Spinal cord (tissue), 10 donors: ENCODE results near the gene TMEM51. TPM values are rescaled to one million over a fixed set of nuclear protein-coding genes. Genes with fewer than 3 reads are reported as not detected.

Source experiments
- DNase-seq, 6 donors: peaks; one replicate each; pipeline versions ENCODE4 v3.0.0 to v3.0.0-alpha.2; 2013 to 2015; ENCODE audit warnings: low spot score in 6 of 6, low read depth in 4 of 6
- H3K27ac ChIP-seq: one replicate; pipeline ENCODE4 v1.5.1; 2013; ENCODE audit warnings: low read depth, low read length, control low read depth
- H3K27me3 ChIP-seq: one replicate; pipeline ENCODE4 v1.6.1; 2013; ENCODE audit warnings: low read length; ENCODE audit not compliant: control insufficient read depth, insufficient read depth
- H3K36me3 ChIP-seq: one replicate; pipeline ENCODE4 v1.6.1; 2013; ENCODE audit warnings: low read length; ENCODE audit not compliant: control insufficient read depth, insufficient read depth
- H3K4me1 ChIP-seq: one replicate; pipeline ENCODE4 v1.6.1; 2013; ENCODE audit warnings: low read length; ENCODE audit not compliant: control insufficient read depth, insufficient read depth
- H3K4me3 ChIP-seq: one replicate; pipeline ENCODE4 v1.5.1; 2013; ENCODE audit warnings: low read depth, low read length, control low read depth
- H3K9me3 ChIP-seq: one replicate; pipeline ENCODE4 v1.6.1; 2013; ENCODE audit warnings: low read length; ENCODE audit not compliant: control insufficient read depth, insufficient read depth
- WGBS: methylation state at CpG from one replicate; pipeline ENCODE4 v1.1.5; 2013; ENCODE audit warnings: missing lambda C conversion rate; ENCODE audit not compliant: insufficient coverage; 5-methylcytosine and 5-hydroxymethylcytosine counted together
- polyA plus RNA-seq, 2 donors: library from polyadenylated mRNA; unstranded; fragments of 120-200 nt; gene quantifications; one replicate each; pipeline ENCODE4 v1.2.1, GENCODE V29; 2013; ENCODE audit not compliant: insufficient read length in 2 of 2
- total RNA-seq, 2 donors: library from RNA; depleted of rRNA in 1 of 2; stranded (reverse); fragments of 120-200 nt in 1 of 2; fragments of >200 nt in 1 of 2; gene quantifications; one replicate each; pipeline versions ENCODE4 v1.2.3 to v1.2.4, GENCODE V29; 2013 to 2014
- donor health status: healthy.

Gene TMEM51
- total and polyA plus RNA-seq, 4 donors = 3.9 to 14.4 (median 12.1) TPM

- H3K27me3 ChIP-seq = no peaks in the 10 kb centered on the region
- peaks cover 14% of the 10 kb centered on the region for H3K4me1 ChIP-seq
- 76% methylated on average over 6 of the region's 8 CpGs for WGBS
- no peaks in the 10 kb centered on the region for H3K36me3 ChIP-seq
- H3K4me3 ChIP-seq = no peak overlapping the region
- no peak for DNase-seq
- H3K9me3 ChIP-seq = no peaks in the 10 kb centered on the region
- H3K27ac ChIP-seq = no peak overlapping the region
These were observed 27.5 kb downstream of the TMEM51 start for GRCh38 chr1:15180945-15181523.

- peaks cover 15% of the 10 kb centered on the region for H3K4me1 ChIP-seq
- DNase-seq = no peak
- no peaks in the 10 kb centered on the region for H3K36me3 ChIP-seq
- H3K9me3 ChIP-seq = no peaks in the 10 kb centered on the region
- no peak overlapping the region for H3K27ac ChIP-seq
- no peaks in the 10 kb centered on the region for H3K27me3 ChIP-seq
- H3K4me3 ChIP-seq = no peak overlapping the region
- WGBS = 76% methylated on average over 8 of the region's 10 CpGs
These were observed 28.0 kb downstream of the TMEM51 start for GRCh38 chr1:15181564-15181963.

GRCh38 chr1:15184436-15185241 is 31.1 kb downstream of the TMEM51 start:
- WGBS = 96% methylated on average over 5 of the region's 8 CpGs
- H3K4me1 ChIP-seq = peaks cover 36% of the 10 kb centered on the region
- H3K27me3 ChIP-seq = no peaks in the 10 kb centered on the region

DNA sequence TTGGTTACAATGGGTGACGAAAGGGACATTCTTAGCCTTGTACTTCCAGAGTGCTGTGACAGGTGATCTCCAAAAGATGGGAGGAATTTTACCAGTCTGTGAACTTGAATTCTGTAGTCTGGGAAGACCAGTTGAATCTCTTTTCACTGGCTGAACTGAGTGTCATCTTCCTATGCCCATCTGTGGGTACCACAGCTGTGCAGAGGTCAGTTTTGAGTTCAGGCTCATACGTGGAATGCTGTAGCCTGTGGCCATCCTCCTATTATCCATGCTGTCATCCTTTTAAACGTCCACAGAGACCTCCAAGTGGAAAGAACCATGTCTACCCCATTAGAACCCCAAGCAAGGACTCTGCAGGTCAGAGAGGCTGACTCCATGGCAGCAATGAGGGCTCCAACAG is 32.1 kb downstream of the TMEM51 start:
- no peak for DNase-seq
- H3K4me1 ChIP-seq = peaks cover 30% of the 10 kb centered on the region
- no peaks in the 10 kb centered on the region for H3K9me3 ChIP-seq
- no peaks in the 10 kb centered on the region for H3K27me3 ChIP-seq
- H3K36me3 ChIP-seq = no peaks in the 10 kb centered on the region
- no peak overlapping the region for H3K4me3 ChIP-seq
- 52% methylated on average over 3 of the region's 3 CpGs for WGBS
- H3K27ac ChIP-seq = no peak overlapping the region

More at GRCh38 chr1:15184436-15185241, 31.1 kb downstream of the TMEM51 start:
- Histone ChIP-seq H3K9me3 (no peaks in the 10 kb centered on the region), H3K4me3 (no peak overlapping the region), H3K27ac (no peak overlapping the region), H3K36me3 (no peaks in the 10 kb centered on the region)
- DNase-seq = no peak

DNA sequence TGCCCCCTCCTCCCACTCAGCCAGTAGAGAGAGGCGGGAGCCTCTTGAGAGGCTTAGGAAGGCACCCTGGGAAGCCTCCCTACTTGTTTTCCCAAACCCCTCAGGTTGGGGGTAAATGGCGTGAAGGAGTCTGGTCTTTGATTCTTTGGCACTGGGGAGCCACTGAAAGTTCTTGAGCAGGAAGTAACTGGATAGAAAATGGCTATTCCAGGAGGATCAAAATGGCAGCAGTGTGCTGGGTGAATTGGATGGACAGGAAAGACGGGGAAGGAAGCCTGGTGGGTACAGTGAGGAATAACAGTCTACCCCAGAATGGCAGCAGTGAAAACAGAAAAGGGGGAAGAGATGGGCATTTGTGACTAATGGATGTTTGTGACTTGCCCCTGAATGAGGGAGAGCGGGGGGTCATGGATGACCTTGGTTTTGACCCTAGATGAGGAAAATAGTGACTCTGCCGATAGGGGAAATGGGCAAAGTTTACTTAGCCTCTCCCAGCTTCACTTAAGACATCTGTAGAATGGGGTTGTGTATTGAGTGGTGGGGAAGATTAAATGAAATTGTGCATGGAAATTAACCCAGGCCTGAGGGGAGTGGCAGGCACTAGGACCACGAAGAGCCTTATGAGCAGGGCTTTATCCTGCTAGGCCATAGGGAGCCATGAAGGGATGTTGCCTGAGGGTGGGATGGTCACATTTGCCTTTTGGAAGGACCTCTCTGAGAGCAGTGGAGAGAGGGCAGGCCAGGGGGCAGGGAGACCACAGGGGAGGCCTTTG is 32.7 kb downstream of the TMEM51 start:
- WGBS = 79% methylated on average over 5 of the region's 6 CpGs
- no peak overlapping the region for H3K27ac ChIP-seq

DNA sequence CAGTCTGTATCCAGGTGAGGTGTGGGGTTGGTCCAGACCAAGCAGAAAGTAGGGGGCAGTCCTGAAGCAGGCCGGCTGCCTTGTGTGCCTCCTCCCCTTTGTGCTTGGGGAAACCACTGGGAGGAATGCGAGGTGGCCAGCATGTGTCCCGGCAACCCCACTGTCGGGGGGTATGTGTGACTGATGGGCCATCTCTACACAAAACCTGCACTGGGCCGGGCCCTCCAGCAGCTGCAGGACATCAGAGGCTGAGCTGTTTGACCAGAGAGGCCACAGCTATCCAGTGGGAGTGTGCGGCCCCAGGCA is 33.3 kb downstream of the TMEM51 start:
- WGBS = 22% methylated on average over 2 of the region's 6 CpGs

More for the DNA sequence above, 32.7 kb downstream of the TMEM51 start:
- no peaks in the 10 kb centered on the region for H3K36me3 ChIP-seq
- no peaks in the 10 kb centered on the region for H3K9me3 ChIP-seq
- H3K4me1 ChIP-seq = peaks cover 26% of the 10 kb centered on the region
- no peak for DNase-seq
- no peaks in the 10 kb centered on the region for H3K27me3 ChIP-seq
- no peak overlapping the region for H3K4me3 ChIP-seq

DNA sequence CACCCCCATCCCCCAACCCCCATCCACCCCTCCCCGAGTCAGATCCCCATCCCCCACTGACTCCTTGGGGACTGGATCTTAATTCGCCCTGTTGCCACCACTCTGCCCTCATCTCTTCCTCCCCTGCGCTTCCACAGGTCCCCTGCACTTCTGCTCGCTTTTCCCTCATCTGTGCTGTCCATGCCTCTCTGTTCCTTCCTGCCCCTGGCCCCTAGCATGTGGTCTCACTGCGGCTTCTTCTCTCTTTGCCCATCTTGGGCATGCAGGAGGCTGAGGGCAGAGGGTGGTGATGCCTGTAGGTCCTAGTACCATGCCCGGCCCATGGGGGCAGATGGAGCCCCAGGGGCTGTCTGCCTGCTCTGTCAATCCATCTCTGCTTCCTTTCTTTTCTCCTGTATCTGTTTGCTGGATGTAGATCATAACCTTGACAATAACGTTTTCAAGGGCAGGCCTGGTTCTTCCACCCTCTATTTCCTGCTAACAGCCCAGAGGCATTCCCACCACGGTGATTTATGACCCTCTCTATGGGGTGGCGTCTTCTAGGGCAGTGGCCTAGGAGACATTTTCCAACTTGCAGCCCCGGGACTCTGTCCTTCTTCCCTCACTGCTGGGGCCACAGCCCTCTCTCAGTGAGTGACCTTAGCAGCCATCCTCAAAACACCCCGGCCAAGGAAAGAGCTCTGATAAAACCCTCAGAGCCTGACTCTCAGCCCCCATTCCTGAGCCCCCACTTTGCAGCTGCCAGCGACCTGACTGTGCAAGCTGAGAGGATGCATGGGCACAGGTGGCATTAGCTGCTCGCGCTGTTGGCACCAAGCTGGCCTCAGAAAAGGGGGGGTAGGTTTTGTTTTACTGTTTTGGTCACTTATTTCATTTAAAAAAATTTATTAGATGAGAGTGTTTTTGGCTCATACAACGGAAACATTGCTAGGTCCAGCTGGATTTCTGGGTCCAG is 33.9 kb downstream of the TMEM51 start:
- peak in 1 of 6 donors; percentile 36 for DNase-seq
- WGBS = 37% methylated on average over 7 of the region's 15 CpGs
- Histone ChIP-seq H3K27me3 (no peaks in the 10 kb centered on the region), H3K9me3 (no peaks in the 10 kb centered on the region), H3K4me1 (peaks cover 29% of the 10 kb centered on the region), H3K27ac (no peak overlapping the region), H3K4me3 (no peak overlapping the region), H3K36me3 (no peaks in the 10 kb centered on the region)

More for the DNA sequence above, 33.3 kb downstream of the TMEM51 start:
- no peak overlapping the region for H3K27ac ChIP-seq
- no peaks in the 10 kb centered on the region for H3K9me3 ChIP-seq
- peaks cover 26% of the 10 kb centered on the region for H3K4me1 ChIP-seq
- no peak overlapping the region for H3K4me3 ChIP-seq
- no peaks in the 10 kb centered on the region for H3K36me3 ChIP-seq
- no peaks in the 10 kb centered on the region for H3K27me3 ChIP-seq
- peak in 1 of 6 donors; percentile 39 for DNase-seq

DNA sequence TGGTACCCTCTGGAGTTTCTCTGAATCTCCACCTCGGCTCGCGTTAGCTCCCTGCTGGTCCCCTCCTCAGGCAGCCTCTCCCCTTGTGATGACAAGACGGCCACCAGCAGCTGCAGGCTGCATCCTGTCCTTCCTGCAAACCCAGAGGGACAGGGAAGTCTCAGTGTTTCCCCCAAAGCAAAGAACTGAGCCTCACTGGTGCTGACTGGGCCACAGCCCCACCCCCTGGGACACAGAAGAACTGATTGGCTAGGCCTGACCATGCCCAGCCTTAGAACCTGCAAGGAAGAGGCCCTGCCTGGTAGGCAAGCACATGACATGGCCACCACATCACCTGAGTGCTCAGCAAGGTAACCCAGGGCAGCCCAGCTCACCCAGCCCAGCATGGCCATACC is 34.6 kb downstream of the TMEM51 start:
- H3K9me3 ChIP-seq = no peaks in the 10 kb centered on the region
- H3K27me3 ChIP-seq = no peaks in the 10 kb centered on the region
- H3K27ac ChIP-seq = peak overlapping the region; percentile 10
- no peak for DNase-seq
- peaks cover 36% of the 10 kb centered on the region for H3K4me1 ChIP-seq
- H3K36me3 ChIP-seq = no peaks in the 10 kb centered on the region
- H3K4me3 ChIP-seq = no peak overlapping the region
- WGBS = 48% methylated on average over 4 of the region's 4 CpGs

- H3K36me3 ChIP-seq = no peaks in the 10 kb centered on the region
- WGBS = no CpG with 5 or more reads among the region's 3 CpGs
- DNase-seq = no peak
- no peak overlapping the region for H3K4me3 ChIP-seq
- no peaks in the 10 kb centered on the region for H3K27me3 ChIP-seq
- peaks cover 38% of the 10 kb centered on the region for H3K4me1 ChIP-seq
- H3K9me3 ChIP-seq = no peaks in the 10 kb centered on the region
- H3K27ac ChIP-seq = no peak overlapping the region
These were observed 35.1 kb downstream of the TMEM51 start for GRCh38 chr1:15188678-15189077.
